Fibroblast of villous mesenchyme (primary cell): ENCODE data around the gene NCR2. TPM values are rescaled to one million over a fixed set of nuclear protein-coding genes. Genes with fewer than 3 reads are reported as not detected.

Source experiments
- DNase-seq: peaks from one replicate; pipeline ENCODE4 v3.0.0-alpha.2; 2010; ENCODE audit warnings: low read depth
- H3K4me3 ChIP-seq: 2 replicates; pipeline ENCODE4 v1.5.1; 2011; ENCODE audit warnings: low read depth, mild to moderate bottlenecking, low read length
- total RNA-seq: library from RNA; depleted of rRNA; stranded (reverse); fragments of >200 nt; gene quantifications from 2 replicates; pipeline ENCODE4 v1.2.3, GENCODE V29; 2012
- TF ChIP-seq, protein P1 (sequence below): IDR thresholded peaks from 2 replicates; pipeline ENCODE4 v1.5.1; 2012; ENCODE audit warnings: low read depth, mild to moderate bottlenecking, low read length; ENCODE audit not compliant: insufficient read depth

Gene NCR2, protein sequence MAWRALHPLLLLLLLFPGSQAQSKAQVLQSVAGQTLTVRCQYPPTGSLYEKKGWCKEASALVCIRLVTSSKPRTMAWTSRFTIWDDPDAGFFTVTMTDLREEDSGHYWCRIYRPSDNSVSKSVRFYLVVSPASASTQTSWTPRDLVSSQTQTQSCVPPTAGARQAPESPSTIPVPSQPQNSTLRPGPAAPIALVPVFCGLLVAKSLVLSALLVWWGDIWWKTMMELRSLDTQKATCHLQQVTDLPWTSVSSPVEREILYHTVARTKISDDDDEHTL
- not detected in 2 replicates for total RNA-seq

DNA sequence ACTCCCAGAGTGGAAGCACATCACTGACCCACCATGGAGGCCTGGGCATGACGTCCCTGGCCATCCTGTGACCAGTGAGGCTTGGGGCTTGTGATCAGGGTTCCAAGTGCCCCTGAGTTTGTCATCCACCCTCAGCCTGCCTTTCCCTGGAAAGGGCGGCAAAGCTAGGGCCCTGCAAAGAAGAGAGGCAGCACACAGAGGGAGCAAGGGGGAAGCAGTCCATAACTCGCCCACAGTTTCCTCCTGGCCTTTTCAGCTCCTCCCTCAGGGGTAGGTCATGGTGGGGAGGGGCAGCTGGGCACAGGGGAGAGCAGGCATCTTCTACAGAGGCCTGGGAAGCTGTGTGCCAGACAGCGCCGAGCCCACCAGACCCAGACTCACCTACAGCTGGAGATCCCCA is at the start of gene NCR2:
Gene NCR2 (plus strand): TSS at position 313 of the 400 bp plus-strand sequence. CDS start 269 bp downstream, outside the sequence.
- TF ChIP-seq, protein P1, sequence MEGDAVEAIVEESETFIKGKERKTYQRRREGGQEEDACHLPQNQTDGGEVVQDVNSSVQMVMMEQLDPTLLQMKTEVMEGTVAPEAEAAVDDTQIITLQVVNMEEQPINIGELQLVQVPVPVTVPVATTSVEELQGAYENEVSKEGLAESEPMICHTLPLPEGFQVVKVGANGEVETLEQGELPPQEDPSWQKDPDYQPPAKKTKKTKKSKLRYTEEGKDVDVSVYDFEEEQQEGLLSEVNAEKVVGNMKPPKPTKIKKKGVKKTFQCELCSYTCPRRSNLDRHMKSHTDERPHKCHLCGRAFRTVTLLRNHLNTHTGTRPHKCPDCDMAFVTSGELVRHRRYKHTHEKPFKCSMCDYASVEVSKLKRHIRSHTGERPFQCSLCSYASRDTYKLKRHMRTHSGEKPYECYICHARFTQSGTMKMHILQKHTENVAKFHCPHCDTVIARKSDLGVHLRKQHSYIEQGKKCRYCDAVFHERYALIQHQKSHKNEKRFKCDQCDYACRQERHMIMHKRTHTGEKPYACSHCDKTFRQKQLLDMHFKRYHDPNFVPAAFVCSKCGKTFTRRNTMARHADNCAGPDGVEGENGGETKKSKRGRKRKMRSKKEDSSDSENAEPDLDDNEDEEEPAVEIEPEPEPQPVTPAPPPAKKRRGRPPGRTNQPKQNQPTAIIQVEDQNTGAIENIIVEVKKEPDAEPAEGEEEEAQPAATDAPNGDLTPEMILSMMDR = no peak
- no peak for DNase-seq
- no peak within 1 kb of the TSS for H3K4me3 ChIP-seq

DNA sequence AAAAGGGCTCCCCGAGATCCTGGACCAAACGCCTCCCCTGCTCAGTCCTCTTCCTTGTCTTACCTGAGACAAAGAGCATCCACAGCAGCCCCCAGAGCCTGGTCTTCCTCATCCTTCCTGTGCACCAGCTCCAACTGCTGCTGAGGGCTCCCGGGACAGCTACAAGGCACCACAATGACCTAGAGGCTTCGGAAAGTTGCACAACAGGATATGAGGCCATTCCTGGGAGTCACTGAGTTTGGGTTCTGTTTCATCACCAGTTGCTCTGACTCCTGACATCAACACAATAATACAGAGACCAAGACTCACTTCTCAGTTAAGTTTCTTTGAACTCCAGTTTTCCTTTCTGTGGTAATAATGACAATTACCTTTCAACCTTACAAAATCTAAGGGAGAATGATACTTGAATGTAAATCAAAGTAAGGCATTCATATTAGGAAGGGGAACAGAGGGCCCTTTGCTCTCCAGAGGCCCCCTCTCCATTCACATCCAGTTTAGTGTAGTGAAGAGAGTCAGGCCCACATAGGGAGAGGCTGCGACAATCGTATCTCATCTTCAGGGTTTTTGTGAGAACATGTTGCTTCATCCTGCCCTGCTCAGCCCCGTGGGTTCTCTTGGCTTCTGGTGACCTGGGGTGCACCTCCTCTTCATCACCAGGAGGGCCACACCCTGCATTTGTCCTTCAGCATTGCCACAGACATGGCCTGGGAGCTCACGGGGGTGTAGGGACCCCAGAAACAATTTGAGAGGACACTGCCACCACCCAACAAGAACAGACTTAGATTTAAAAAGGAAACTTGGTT is 48.7 kb upstream of the NCR2 start, which contains the start of gene TREM1:
Gene TREM1 (minus strand): TSS at position 139 of the 803 bp plus-strand sequence. CDS start 27 bp downstream, at position 112.
- TF ChIP-seq, protein P1 = no peak
- peak; percentile 86 for DNase-seq
- no peak within 1 kb of the TSS for H3K4me3 ChIP-seq

DNA sequence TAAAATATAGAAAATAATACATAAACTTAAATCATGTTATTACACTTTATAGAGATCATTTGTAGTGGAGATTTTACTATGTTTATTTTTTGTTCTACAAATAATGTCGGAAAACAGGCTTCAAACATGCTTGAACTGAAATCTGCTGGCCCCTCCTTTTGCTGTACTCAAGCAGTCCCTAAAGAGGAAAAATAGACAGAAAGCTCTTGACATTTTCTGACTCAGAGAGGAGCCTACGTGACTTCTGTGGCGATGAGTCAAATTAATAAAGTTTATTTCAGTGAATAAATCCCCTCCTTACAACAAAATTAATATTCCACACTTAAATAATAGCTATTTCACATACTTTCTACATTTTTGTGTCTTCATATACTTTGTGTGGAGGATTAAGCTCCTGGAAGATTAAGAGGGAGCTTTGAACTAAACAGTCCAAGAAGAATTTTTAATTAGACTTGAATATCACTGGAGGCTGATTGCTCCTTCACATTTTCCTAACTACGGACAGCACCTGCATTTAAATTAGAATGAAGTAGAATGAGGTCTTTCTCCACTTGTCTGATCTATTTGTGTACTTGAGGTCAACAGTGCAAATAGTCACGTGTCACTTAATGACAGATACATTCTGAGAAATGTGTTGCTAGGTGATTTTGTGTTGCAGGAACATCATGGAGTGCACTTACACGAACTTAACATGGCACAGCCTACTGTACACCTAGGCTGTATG is 47.2 kb upstream of the NCR2 start:
- DNase-seq = no peak
- no peak overlapping the region for H3K4me3 ChIP-seq
- TF ChIP-seq, protein P1 = no peak

DNA sequence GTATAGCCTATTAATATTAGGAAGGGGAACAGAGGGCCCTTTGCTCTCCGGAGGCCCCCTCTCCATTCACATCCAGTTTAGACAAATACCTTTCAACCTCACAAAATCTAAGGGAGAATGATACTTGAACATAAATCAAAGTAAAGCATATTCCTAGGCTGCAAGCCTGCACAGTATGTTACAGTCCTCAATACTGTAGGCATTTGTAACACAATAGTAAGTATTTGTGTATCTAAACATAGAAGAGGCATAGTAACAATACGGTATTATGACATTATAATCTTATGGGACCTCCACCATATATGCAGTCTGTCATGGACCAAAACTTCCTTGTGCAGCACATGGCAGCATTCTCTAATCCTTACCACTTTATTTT is 46.7 kb upstream of the NCR2 start:
- DNase-seq = no peak
- no peak overlapping the region for H3K4me3 ChIP-seq
- TF ChIP-seq, protein P1 = no peak

DNA sequence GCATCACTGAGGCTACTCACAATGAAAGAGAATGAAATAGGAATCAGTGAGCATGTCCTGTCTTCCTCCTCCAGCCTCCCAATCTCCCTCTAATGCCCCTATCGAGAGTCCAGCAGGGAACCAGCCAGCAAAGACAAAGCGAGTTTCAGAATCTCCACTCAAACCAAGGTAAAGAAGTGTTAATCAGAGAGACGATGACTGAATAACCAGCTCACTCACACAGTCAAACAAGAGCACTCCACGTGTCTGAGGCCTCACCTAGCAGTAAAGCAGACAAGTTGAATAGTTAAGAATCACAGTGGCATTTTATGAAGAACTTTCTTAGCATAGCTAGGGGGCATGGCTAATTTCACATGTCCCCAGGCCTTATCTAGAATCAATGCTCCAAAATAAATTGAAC is 45.6 kb upstream of the NCR2 start:
- DNase-seq = no peak
- TF ChIP-seq, protein P1 = no peak
- H3K4me3 ChIP-seq = no peak overlapping the region

DNA sequence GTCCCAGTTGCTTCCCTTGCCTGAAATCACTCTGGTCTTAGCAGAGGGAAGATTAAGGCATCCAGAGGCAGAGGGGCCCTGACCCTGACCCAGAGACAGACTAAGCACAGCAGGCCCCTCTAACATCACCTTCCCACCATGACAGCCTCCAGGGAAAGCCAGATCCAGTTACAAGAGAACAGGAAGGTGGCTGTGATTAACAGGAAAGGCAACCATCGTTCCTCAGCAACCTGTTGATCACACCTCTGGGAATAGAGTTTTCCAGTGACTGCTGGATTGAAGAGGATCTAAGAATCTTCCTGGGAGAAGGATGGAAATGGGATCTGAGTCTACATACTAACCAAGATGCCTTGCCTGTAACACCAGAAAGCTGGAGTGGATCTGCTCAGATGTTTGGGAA is 43.7 kb upstream of the NCR2 start:
- TF ChIP-seq, protein P1 = no peak
- no peak for DNase-seq
- H3K4me3 ChIP-seq = no peak overlapping the region
